NCI-H2227 treated with DMSO at 0.1 percent for 48 hours (cell line): ENCODE measurements around the gene RWDD3.

Experiments used
- DNase-seq: peaks from one replicate; lab custom pipeline; 2025; lab: John Stamatoyannopoulos, UW

The RWDD3 gene

DNA sequence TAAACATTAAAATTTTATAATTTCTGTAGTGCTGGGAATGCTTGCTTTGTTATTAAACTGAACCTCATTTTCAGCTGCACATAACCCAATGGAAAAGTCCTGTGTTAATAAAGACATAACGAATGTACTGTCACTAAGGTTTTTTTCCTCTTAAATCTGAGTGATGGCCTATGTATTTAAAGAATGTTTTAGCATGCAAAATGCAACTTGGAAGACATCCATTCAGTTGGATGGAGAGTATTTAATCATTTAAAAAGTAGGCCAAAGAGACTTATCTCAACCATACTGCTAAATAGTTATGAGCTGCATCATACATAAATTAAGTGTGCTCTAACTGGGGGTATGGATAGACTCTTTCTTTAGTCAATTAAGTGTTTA lies 48.5 kb downstream of the RWDD3 start:
- DNase-seq: no peak

DNA sequence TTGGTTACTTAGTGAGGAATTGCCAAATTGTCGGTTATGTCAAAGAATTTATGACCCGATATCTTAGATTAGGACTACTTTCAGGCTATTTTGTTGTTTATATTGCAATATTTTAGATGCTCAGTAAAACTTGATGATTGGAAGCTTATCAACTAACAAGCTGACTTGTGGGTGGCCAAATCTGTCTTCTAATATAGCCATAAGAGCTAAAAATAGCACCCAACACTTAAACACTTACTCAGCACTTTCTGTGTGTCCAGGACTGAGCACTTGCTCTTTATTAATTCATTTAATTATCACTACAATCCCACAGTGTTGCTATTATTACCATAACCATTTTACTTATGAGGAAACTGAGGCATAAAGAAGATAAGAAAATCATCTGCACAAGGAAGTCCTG lies 50.4 kb downstream of the RWDD3 start:
- DNase-seq: no peak

DNA sequence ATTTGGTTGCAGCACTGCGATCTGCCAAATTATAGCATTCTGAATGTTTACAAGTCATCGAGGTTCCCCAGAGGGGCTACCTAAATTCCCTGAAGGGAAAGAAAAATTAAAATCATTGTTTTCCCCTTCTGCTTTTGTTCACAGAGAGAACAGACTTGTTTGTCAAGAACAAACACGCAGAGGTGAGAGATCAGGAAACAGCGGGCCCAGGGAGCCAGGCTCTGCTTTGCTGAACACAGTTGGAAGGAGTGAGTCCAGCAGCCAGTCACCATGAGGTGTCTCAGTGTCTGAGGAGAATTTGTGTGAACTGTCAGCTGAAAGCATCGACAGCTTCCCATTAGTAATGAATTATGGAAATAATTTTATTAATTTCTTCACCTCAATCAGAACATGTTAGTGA lies 52.5 kb downstream of the RWDD3 start:
- DNase-seq: peak; percentile 26

DNA sequence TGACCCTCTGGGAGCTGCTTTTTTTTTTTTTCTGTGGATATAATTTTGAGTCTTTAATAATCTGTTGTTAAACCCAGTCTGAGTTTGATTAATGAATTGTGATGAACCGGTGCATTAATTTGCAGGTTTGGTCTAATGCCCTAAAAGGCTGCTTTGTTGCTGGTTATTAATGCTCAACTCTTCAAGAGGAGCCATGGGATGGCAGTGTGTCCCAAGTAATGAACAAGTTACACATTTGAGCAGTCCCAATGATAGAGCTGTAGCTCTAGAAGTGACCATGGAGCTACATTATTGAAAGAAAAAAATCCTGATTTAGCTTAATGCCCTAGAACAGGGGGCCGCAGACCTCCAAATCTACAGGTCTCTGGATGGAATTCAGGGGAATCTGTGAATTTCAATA lies 53.1 kb downstream of the RWDD3 start:
- DNase-seq: peak; percentile 6

DNA sequence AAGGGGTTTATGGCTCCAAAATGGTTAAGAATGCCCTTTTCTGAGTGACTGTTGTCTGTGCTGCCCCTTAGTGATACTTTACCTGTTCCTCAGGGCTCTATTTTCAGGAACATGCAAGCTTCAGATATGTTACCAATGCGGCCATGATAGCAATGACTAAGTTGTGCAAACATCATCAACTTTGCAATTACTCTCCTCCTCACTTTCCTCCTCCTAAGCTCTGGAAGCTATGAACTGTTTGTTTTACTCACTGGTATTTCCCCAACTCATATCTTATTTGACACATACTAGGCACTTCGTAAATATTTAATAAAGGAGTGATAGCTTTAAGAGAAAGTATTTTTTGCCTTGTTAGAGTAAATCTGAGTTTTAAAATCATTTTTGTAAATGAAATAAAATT lies 53.8 kb downstream of the RWDD3 start:
- DNase-seq: no peak
